T-cell (primary cell): ENCODE data around the gene MYCN. TPM values are rescaled to one million over a fixed set of nuclear protein-coding genes. Genes with fewer than 3 reads are reported as not detected.
"Not testable (repeated sequence)": the region's sequence is repeated elsewhere in the genome, so short reads cannot be mapped to it uniquely, and the experiment has no call there.

Source experiments
- ATAC-seq, 4 experiments: fragments of 200-7000 bp in 3 of 4; fragments of 150-1000 bp in 1 of 4; cut with Tn5 transposase; replicated peaks in 1 of 4; 1 replicate in 3 of 4; 2 replicates in 1 of 4; pipeline ENCODE4 v1.10.0; 2021; ENCODE audit warnings: moderate library complexity in 3 of 4, mild to moderate bottlenecking in 2 of 4, moderate number of reproducible peaks in 1 of 4
- CTCF ChIA-PET, 2 donors: fragments of 300-600 bp; sonication (Branson Sonifier 250); formaldehyde crosslinking; loops; one replicate each; lab custom pipeline; 2022; ENCODE audit warnings: antibody characterized with exemption in 2 of 2; lab: Charles Lee
- POLR2A ChIA-PET, 2 donors: fragments of 300-600 bp; sonication (Branson Sonifier 250); formaldehyde crosslinking; loops; one replicate each; lab custom pipeline; 2022; ENCODE audit warnings: antibody characterized with exemption in 2 of 2; lab: Charles Lee
- DNase-seq, 35 experiments: peaks; one replicate each; pipeline versions ENCODE4 v3.0.0 to v3.0.0-alpha.2; 2013 to 2023
- H3K27ac ChIP-seq: one replicate; pipeline ENCODE4 v1.5.1; 2013; ENCODE audit warnings: low read length
- H3K27me3 ChIP-seq, 2 experiments: replicated peaks in 1 of 2; 1 replicate in 1 of 2; 2 replicates in 1 of 2; pipeline versions ENCODE4 v1.6.1 to v1.7.0; 2013; ENCODE audit warnings: low read length in 1 of 2, mixed read lengths in 1 of 2; ENCODE audit not compliant: control insufficient read depth in 2 of 2, insufficient read depth in 2 of 2; ENCODE audit errors: extremely low read depth in 1 of 2
- H3K36me3 ChIP-seq, 2 donors: 1 replicate in 1 of 2; 2 replicates in 1 of 2; pipeline versions ENCODE4 v1.6.1 to v1.7.0; 2013; ENCODE audit warnings: low read length in 1 of 2; ENCODE audit not compliant: control insufficient read depth in 2 of 2, insufficient read depth in 1 of 2; ENCODE audit errors: extremely low read depth in 1 of 2
- H3K4me1 ChIP-seq, 2 experiments: 1 replicate in 1 of 2; 2 replicates in 1 of 2; pipeline versions ENCODE4 v1.6.1 to v1.7.0; 2013; ENCODE audit warnings: low read length in 2 of 2, mixed read lengths in 1 of 2; ENCODE audit not compliant: insufficient read depth in 2 of 2, control insufficient read depth in 1 of 2; ENCODE audit errors: extremely low read depth in 1 of 2
- H3K4me3 ChIP-seq, 2 donors: 1 replicate in 1 of 2; 2 replicates in 1 of 2; pipeline versions ENCODE4 v1.5.1 to v1.7.0; 2013; ENCODE audit warnings: mild to moderate bottlenecking in 2 of 2, low read length in 1 of 2, moderate library complexity in 1 of 2; ENCODE audit not compliant: control insufficient read depth in 1 of 2; ENCODE audit errors: extremely low read depth in 1 of 2
- H3K9me3 ChIP-seq: 2 replicates; pipeline ENCODE4 v1.7.0; 2013
- H3K27ac Mint-ChIP-seq, 2 donors: one replicate each; pipeline ENCODE4 v1.8.0; 2020 to 2021; ENCODE audit warnings: mild to moderate bottlenecking in 2 of 2, mixed read lengths in 2 of 2
- H3K27me3 Mint-ChIP-seq, 2 donors: one replicate each; pipeline ENCODE4 v1.8.0; 2021 to 2022; ENCODE audit warnings: mixed read lengths in 2 of 2
- H3K36me3 Mint-ChIP-seq: one replicate; pipeline ENCODE4 v1.8.0; 2021; ENCODE audit warnings: mixed read lengths
- H3K4me1 Mint-ChIP-seq, 3 donors: one replicate each; pipeline ENCODE4 v1.8.0; 2020 to 2022; ENCODE audit warnings: mixed read lengths in 3 of 3, mild to moderate bottlenecking in 1 of 3
- H3K4me3 Mint-ChIP-seq, 3 donors: one replicate each; pipeline ENCODE4 v1.8.0; 2020 to 2022; ENCODE audit warnings: mild to moderate bottlenecking in 3 of 3, mixed read lengths in 3 of 3, moderate library complexity in 3 of 3
- H3K9me3 Mint-ChIP-seq, 3 donors: one replicate each; pipeline ENCODE4 v1.8.0; 2020 to 2022; ENCODE audit warnings: mixed read lengths in 3 of 3
- WGBS: methylation state at CpG from one replicate; pipeline ENCODE4 v1.1.5; 2013; ENCODE audit warnings: missing lambda C conversion rate; ENCODE audit not compliant: insufficient coverage; 5-methylcytosine and 5-hydroxymethylcytosine counted together
- total RNA-seq, 35 experiments: library from RNA in 6 of 35; stranded (reverse) in 6 of 35; fragments of 120-200 nt in 1 of 35; gene quantifications; one replicate each; pipeline versions ENCODE4 v1.2.1 to v1.2.4 and lab custom pipeline; 2013 to 2026

MYCN gene
- total RNA-seq, 5 donors from 2014 or later (not counting 1 experiment from before 2014, with no cell fraction given) = 0.25 to 1.5 (median 1.3) TPM

DNA sequence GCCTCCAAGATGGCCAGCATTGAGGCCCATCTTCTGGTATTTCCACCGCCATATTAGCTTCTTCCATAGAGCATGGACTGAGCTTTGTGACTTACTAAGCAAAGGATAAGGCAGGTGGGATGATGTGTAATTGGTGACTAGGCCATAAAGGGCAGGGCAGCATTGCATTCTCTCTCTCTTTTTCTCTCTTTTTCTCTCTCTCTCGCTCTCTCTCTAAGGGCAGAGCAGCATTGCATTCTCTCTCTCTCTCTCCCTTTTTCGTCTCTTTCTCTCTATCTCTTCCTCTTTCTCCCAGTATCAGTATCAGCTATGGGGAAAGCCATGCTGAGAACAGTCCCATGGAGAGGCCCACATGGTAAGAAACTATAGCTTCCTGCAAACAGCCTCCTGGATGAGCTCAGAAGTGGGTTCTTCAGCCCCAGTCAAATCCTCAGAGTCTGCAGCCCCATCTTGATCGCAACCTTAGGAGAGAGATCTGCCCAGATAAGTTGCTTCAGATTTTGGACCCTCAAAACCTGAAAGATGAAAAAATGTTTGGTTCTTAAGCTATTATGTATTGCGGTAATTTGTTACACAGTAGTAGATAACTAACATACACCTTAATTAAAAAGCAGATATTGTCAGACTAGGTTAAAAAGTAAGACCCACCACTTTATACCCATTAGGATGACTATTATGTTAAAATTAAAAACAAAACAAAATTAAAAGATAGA is 39.1 kb upstream of the MYCN start:
- ATAC-seq (no peak), DNase-seq (no peak)
- H3K4me1 ChIP-seq = no peaks in the 10 kb centered on the region
- Mint-ChIP-seq H3K9me3 (peaks cover 11 to 20% (median 13%) of the 10 kb centered on the region in 3 donors), H3K36me3 (no peaks in the 10 kb centered on the region), H3K27me3 (peaks cover 2 to 4% of the 10 kb centered on the region in 2 donors), H3K4me3 (no peak overlapping the region), H3K4me1 (no peaks in the 10 kb centered on the region), H3K27ac (no peak overlapping the region)
- 74% methylated on average over 2 of the region's 5 CpGs for WGBS
- no peak overlapping the region for H3K4me3 ChIP-seq
- peaks cover 0 to 2% of the 10 kb centered on the region in 2 experiments for H3K27me3 ChIP-seq
- CTCF ChIA-PET = interaction anchor here in 1 of 2 donors (0.6 kb wide), 1 partner anchor 95 kb away, joined by 3 read pairs; no protein-coding TSS in a partner anchor
- POLR2A ChIA-PET = no interaction called here
- no peaks in the 10 kb centered on the region for H3K36me3 ChIP-seq
- H3K9me3 ChIP-seq = no peaks in the 10 kb centered on the region
- no peak overlapping the region for H3K27ac ChIP-seq

DNA sequence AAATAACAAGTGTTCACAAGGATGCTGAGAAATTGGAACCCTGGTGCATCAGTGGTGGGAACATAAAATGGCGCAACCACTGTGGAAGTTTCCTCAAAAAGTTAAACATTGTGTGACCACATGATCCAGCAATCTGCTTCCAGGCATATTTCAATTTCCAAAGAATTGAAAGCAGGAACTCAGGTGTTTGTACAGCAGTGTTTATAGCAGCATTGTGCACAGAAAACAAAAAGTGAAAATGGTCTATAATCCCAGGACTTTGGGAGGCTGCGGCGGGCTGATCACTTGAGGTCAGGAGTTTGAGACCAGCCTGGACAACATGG is 38.6 kb upstream of the MYCN start:
- Histone ChIP-seq H3K27ac (no peak overlapping the region), H3K36me3 (no peaks in the 10 kb centered on the region), H3K9me3 (no peaks in the 10 kb centered on the region), H3K4me1 (no peaks in the 10 kb centered on the region), H3K4me3 (no peak overlapping the region), H3K27me3 (no peaks in the 10 kb centered on the region)
- DNase-seq (no peak), ATAC-seq (no peak)
- Mint-ChIP-seq H3K9me3 (peaks cover 9 to 18% (median 11%) of the 10 kb centered on the region in 3 donors), H3K4me1 (no peaks in the 10 kb centered on the region), H3K36me3 (no peaks in the 10 kb centered on the region), H3K27ac (no peak overlapping the region), H3K4me3 (no peak overlapping the region), H3K27me3 (peaks cover 0 to 2% of the 10 kb centered on the region in 2 donors)
- ChIA-PET POLR2A (no interaction called here), CTCF (interaction anchor here in 1 of 2 donors (0.6 kb wide), 1 partner anchor 94 kb away, joined by 3 read pairs; no protein-coding TSS in a partner anchor)
- no CpG with 5 or more reads among the region's 3 CpGs for WGBS

DNA sequence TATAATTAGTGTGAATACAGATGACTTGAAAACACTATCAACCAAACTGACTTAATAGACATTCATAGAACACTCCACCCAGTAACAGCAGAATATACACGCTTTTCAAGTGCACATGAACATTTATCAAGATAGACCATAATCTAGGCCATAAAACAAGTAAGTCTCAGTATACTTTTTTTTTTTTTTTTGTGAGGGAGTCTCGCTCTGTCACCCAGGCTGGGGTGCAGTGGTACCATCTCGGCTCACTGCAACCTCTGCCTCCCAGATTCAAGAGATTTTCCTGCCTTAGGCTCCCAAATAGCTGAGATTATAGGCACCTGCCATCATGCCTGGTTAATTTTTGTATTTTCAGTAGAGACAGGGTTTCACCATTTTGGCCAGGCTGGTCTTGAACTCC is 36.4 kb upstream of the MYCN start:
- H3K4me1 Mint-ChIP-seq, H3K4me1 ChIP-seq, CTCF ChIA-PET, H3K36me3 Mint-ChIP-seq, POLR2A ChIA-PET, H3K27me3 Mint-ChIP-seq, H3K36me3 ChIP-seq, H3K9me3 ChIP-seq, H3K27ac ChIP-seq, H3K4me3 ChIP-seq, H3K27me3 ChIP-seq, DNase-seq, ATAC-seq, H3K27ac Mint-ChIP-seq, H3K4me3 Mint-ChIP-seq: not testable (repeated sequence)
- H3K9me3 Mint-ChIP-seq = peaks cover 0 to 11% (median 9%) of the 10 kb centered on the region in 3 donors
- WGBS = no CpG with 5 or more reads among the region's 3 CpGs

DNA sequence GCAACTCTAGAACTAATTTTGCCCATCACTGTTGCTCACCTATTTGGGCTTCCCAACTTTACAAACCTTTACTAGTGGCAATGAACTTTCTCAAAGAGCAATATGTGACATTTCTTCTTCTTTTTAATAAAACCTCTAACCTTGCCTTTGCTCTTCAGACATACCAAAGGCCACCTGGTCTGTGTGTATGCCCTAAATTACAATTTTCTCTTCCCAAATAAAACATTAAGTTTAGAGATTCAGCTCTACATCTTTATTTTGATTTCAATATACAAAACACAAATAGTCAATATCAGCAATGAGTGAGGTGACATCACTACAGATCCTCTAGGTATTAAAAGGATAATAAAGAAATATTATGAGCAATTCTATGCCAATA is 35.1 kb upstream of the MYCN start:
- H3K4me3 ChIP-seq = no peak overlapping the region
- DNase-seq (no peak), ATAC-seq (no peak)
- Mint-ChIP-seq H3K4me1 (no peaks in the 10 kb centered on the region), H3K4me3 (no peak overlapping the region), H3K36me3 (no peaks in the 10 kb centered on the region), H3K9me3 (peaks cover 0 to 4% (median 4%) of the 10 kb centered on the region in 3 donors), H3K27ac (no peak overlapping the region), H3K27me3 (peaks cover 2 to 4% of the 10 kb centered on the region in 2 donors)
- no peaks in the 10 kb centered on the region for H3K4me1 ChIP-seq
- H3K36me3 ChIP-seq = no peaks in the 10 kb centered on the region
- H3K9me3 ChIP-seq = no peaks in the 10 kb centered on the region
- ChIA-PET POLR2A (no interaction called here), CTCF (no interaction called here)
- no peak overlapping the region for H3K27ac ChIP-seq
- H3K27me3 ChIP-seq = no peaks in the 10 kb centered on the region

DNA sequence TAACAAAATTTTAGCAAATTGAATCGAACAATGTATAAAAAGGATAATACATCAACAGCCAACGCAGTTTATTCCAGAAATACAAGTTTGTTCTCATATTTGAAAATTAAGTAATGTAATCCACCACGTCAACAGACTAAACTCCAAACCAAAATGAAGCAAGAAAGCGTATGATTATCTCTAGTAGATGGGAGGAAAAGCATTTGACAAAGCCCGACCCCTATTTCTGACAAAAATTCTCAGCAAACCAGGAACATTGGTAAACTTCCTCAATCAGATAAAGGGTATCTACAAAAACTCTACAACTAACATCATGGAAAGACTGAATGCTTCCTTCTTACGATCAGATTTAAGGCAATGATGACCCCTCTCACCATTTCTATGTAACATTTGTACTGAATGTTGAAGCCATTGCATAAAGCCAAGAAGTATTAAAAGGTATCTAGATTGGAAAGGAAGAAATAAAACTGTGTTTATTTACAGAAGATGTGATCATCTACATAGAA is 34.3 kb upstream of the MYCN start:
- no peak overlapping the region for H3K4me3 ChIP-seq
- Mint-ChIP-seq H3K36me3 (no peaks in the 10 kb centered on the region), H3K27ac (no peak overlapping the region), H3K27me3 (peaks cover 2 to 8% of the 10 kb centered on the region in 2 donors), H3K4me1 (no peaks in the 10 kb centered on the region), H3K9me3 (peaks cover 0 to 4% (median 0%) of the 10 kb centered on the region in 3 donors), H3K4me3 (no peak overlapping the region)
- CTCF ChIA-PET = no interaction called here
- WGBS = no CpG with 5 or more reads among the region's 6 CpGs
- H3K36me3 ChIP-seq = no peaks in the 10 kb centered on the region
- no peaks in the 10 kb centered on the region for H3K9me3 ChIP-seq
- no peak for DNase-seq
- H3K27ac ChIP-seq = no peak overlapping the region
- POLR2A ChIA-PET = no interaction called here
- ATAC-seq = no peak
- H3K27me3 ChIP-seq = no peaks in the 10 kb centered on the region
- no peaks in the 10 kb centered on the region for H3K4me1 ChIP-seq

DNA sequence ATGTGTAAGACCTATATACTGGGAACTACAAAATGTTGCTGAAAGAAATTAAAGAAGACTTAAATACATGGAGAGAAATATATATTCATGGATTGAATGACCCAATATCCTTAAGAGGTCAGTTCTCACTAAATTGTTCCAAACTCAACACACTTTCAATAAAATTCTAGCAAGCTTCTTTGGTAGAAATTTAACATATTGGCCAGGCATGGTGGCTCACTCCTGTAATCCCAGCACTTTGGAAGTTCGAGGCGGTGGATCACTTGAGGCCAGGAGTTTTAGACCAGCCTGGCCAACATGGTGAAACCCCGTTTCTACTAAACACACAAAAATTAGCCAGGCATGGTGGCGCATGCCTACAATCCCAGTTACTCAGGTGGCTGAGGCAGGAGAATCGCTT is 33.6 kb upstream of the MYCN start:
- H3K27ac ChIP-seq = no peak overlapping the region
- no peak overlapping the region for H3K27ac Mint-ChIP-seq
- H3K4me3 ChIP-seq = no peak overlapping the region
- no peaks in the 10 kb centered on the region for H3K4me1 Mint-ChIP-seq
- H3K9me3 Mint-ChIP-seq = no peaks in the 10 kb centered on the region
- DNase-seq (no peak), ATAC-seq (no peak)
- CTCF ChIA-PET = no interaction called here
- H3K27me3 ChIP-seq = no peaks in the 10 kb centered on the region
- no CpG with 5 or more reads among the region's 5 CpGs for WGBS
- H3K27me3 Mint-ChIP-seq = peaks cover 2 to 10% of the 10 kb centered on the region in 2 donors
- no peaks in the 10 kb centered on the region for H3K4me1 ChIP-seq
- POLR2A ChIA-PET = no interaction called here
- H3K36me3 Mint-ChIP-seq = no peaks in the 10 kb centered on the region
- no peaks in the 10 kb centered on the region for H3K36me3 ChIP-seq
- H3K9me3 ChIP-seq = no peaks in the 10 kb centered on the region
- H3K4me3 Mint-ChIP-seq = no peak overlapping the region
